HepG2 (cell line): ENCODE measurements around the gene TIGD6. TPM values are rescaled to one million over a fixed set of nuclear protein-coding genes. Genes with fewer than 3 reads are reported as not detected.

Experiments
- ATAC-seq: fragments of 200-7000 bp; cut with Tn5 transposase; 3 replicates; pipeline ENCODE4 v1.9.1; 2020; ENCODE audit warnings: mild to moderate bottlenecking, moderate library complexity
- BruUV-seq: library from RNA; stranded (reverse); fragments of 400-500 nt; replicated peaks from 2 replicates; lab custom pipeline; 2021; lab: Mats Ljungman, UMichigan
- CTCF ChIA-PET: fragments of 300-600 bp; formaldehyde crosslinking; extraction: SDS; loops from one replicate; lab custom pipeline; 2021; ENCODE audit warnings: low total read pairs, inconsistent platforms, low intra/inter-chr PET ratio; lab: Yijun Ruan, JAX
- POLR2A ChIA-PET: fragments of 350-600 bp; sonication (Branson Sonifier 250); formaldehyde crosslinking; loops from one replicate; lab custom pipeline; 2020; ENCODE audit warnings: antibody characterized with exemption, inconsistent platforms; lab: Yijun Ruan, JAX
- DNase-seq: peaks from one replicate; pipeline ENCODE4 v3.0.0-alpha.2; 2015; ENCODE audit warnings: low spot score
- FAIRE-seq: peaks from 3 replicates; lab custom pipeline; 2011; peaks lifted over from hg19 to GRCh38; lab: Jason Lieb, UNC
- H2AFZ ChIP-seq: one replicate; pipeline ENCODE4 v1.6.1; 2011; ENCODE audit warnings: low read length, inconsistent platforms
- H3K27ac ChIP-seq: fragments of 300-600 bp; 3 replicates; pipeline ENCODE4 v1.8.0; 2011; ENCODE audit warnings: mixed run types, mild to moderate bottlenecking, mixed read lengths, low read length, inconsistent platforms; ENCODE audit not compliant: insufficient read depth; ENCODE audit errors: extremely low read length
- H3K27me3 ChIP-seq, 2 experiments: fragments of 200-600 bp in 1 of 2; 2 replicates in 1 of 2; 3 replicates in 1 of 2; pipeline versions ENCODE4 v1.6.0 to v1.8.0; 2011; ENCODE audit warnings: low read length in 2 of 2, mild to moderate bottlenecking in 2 of 2, moderate library complexity in 2 of 2, inconsistent platforms in 1 of 2; ENCODE audit not compliant: insufficient read depth in 2 of 2, control insufficient read depth in 1 of 2
- H3K36me3 ChIP-seq, 2 experiments: fragments of 200-600 bp in 1 of 2; replicated peaks in 1 of 2; 2 replicates in 1 of 2; 3 replicates in 1 of 2; pipeline versions ENCODE4 v1.5.1 to v1.8.0; 2011; ENCODE audit warnings: low read length in 2 of 2, inconsistent platforms in 1 of 2; ENCODE audit not compliant: insufficient read depth in 2 of 2, control insufficient read depth in 1 of 2
- H3K4me1 ChIP-seq: 2 replicates; pipeline ENCODE4 v1.5.1; 2012; ENCODE audit warnings: low read length, inconsistent platforms; ENCODE audit not compliant: insufficient read depth
- H3K4me2 ChIP-seq: 2 replicates; pipeline ENCODE4 v1.6.0; 2011; ENCODE audit warnings: low read depth, low read length, inconsistent platforms
- H3K4me3 ChIP-seq, 3 experiments: fragments of 200-600 bp in 1 of 3; sonication (generic), shearing (Covaris generic) in 1 of 3; replicated peaks in 1 of 3; 2 replicates each; pipeline ENCODE4 v1.5.1; 2011 to 2016; ENCODE audit warnings: low read length in 3 of 3, inconsistent platforms in 2 of 3, low read depth in 2 of 3, mild to moderate bottlenecking in 2 of 3, control low read depth in 1 of 3, mixed read lengths in 1 of 3; ENCODE audit not compliant: insufficient read depth in 1 of 3
- H3K79me2 ChIP-seq: one replicate; pipeline ENCODE4 v1.6.1; 2011; ENCODE audit warnings: low read length, inconsistent platforms; ENCODE audit not compliant: insufficient read depth
- H3K9ac ChIP-seq: 2 replicates; pipeline ENCODE4 v1.6.0; 2011; ENCODE audit warnings: mild to moderate bottlenecking, low read depth, low read length, inconsistent platforms; ENCODE audit not compliant: insufficient read depth
- H3K9me3 ChIP-seq: 2 replicates; pipeline ENCODE4 v1.5.1; 2012; ENCODE audit warnings: mild to moderate bottlenecking, low read length
- H4K20me1 ChIP-seq: 2 replicates; pipeline ENCODE4 v1.6.0; 2011; ENCODE audit warnings: inconsistent platforms, mild to moderate bottlenecking, low read length, moderate library complexity; ENCODE audit not compliant: insufficient read depth
- AKAP8 ChIP-seq: sonication (generic); formaldehyde crosslinking; IDR thresholded peaks from 2 replicates; pipeline ENCODE4 v1.5.1; 2020; ENCODE audit warnings: mild to moderate bottlenecking, missing genetic modification reagents
- ATF4 ChIP-seq, 2 experiments: fragments of 450-650 bp in 1 of 2; sonication (generic) in 1 of 2; formaldehyde crosslinking; IDR thresholded peaks; 2 replicates each; pipeline versions ENCODE4 v1.5.0 to v1.8.0; 2020 to 2022; ENCODE audit warnings: mild to moderate bottlenecking in 1 of 2, missing genetic modification reagents in 1 of 2
- CENPX ChIP-seq: sonication (generic); formaldehyde crosslinking; IDR thresholded peaks from 2 replicates; pipeline ENCODE4 v1.9.0; 2021; ENCODE audit warnings: mild to moderate bottlenecking, missing genetic modification reagents, moderate library complexity
- KLF9 ChIP-seq: IDR thresholded peaks from 2 replicates; pipeline ENCODE4 v1.6.1; 2016; ENCODE audit warnings: low read depth
- MAFK ChIP-seq, 2 experiments: IDR thresholded peaks in 1 of 2; conservative IDR thresholded peaks in 1 of 2; 2 replicates each; pipeline ENCODE4 v1.6.1; 2011; ENCODE audit warnings: improper control_type of control experiment in 2 of 2, low read length in 2 of 2
- RERE ChIP-seq: IDR thresholded peaks from 2 replicates; pipeline ENCODE4 v1.6.1; 2016; ENCODE audit warnings: low read depth, missing genetic modification reagents, missing compliant biosample characterization
- TCF12 ChIP-seq, 2 experiments: fragments of 450-650 bp in 1 of 2; sonication (generic) in 1 of 2; formaldehyde crosslinking in 1 of 2; IDR thresholded peaks; 2 replicates each; pipeline versions ENCODE4 v1.6.1 to v1.8.0; 2017 to 2022; ENCODE audit warnings: antibody characterized with exemption in 1 of 2, mild to moderate bottlenecking in 1 of 2, missing genetic modification reagents in 1 of 2, moderate library complexity in 1 of 2
- THAP11 ChIP-seq: IDR thresholded peaks from 2 replicates; pipeline ENCODE4 v1.6.1; 2016; ENCODE audit warnings: missing biosample characterization, missing genetic modification reagents
- ZBTB7B ChIP-seq: sonication (generic); formaldehyde crosslinking; IDR thresholded peaks from 2 replicates; pipeline ENCODE4 v1.4.0; 2020; ENCODE audit warnings: missing genetic modification reagents
- ZFY ChIP-seq: sonication (generic); formaldehyde crosslinking; IDR thresholded peaks from 2 replicates; pipeline ENCODE4 v1.4.0; 2020; ENCODE audit warnings: missing genetic modification reagents
- ZMYM2 ChIP-seq: sonication (generic); formaldehyde crosslinking; IDR thresholded peaks from 2 replicates; pipeline ENCODE4 v1.8.0; 2022; ENCODE audit warnings: mild to moderate bottlenecking, missing genetic modification reagents
- ZNF180 ChIP-seq: sonication (generic); formaldehyde crosslinking; IDR thresholded peaks from 2 replicates; pipeline ENCODE4 v1.4.0; 2020; ENCODE audit warnings: low read depth, missing genetic modification reagents, borderline replicate concordance
- ZNF30 ChIP-seq: sonication (generic); formaldehyde crosslinking; IDR thresholded peaks from 2 replicates; pipeline ENCODE4 v1.5.0; 2020; ENCODE audit warnings: mild to moderate bottlenecking, missing genetic modification reagents
- ZNF337 ChIP-seq: sonication (generic); formaldehyde crosslinking; IDR thresholded peaks from 2 replicates; pipeline ENCODE4 v1.5.1; 2020; ENCODE audit warnings: missing genetic modification reagents, low read depth, mild to moderate bottlenecking, borderline replicate concordance
- ZNF770 ChIP-seq: sonication (generic); formaldehyde crosslinking; IDR thresholded peaks from 2 replicates; pipeline ENCODE4 v1.5.0; 2020; ENCODE audit warnings: mild to moderate bottlenecking, missing genetic modification reagents
- ZNF83 ChIP-seq: sonication (generic); formaldehyde crosslinking; IDR thresholded peaks from 2 replicates; pipeline ENCODE4 v1.4.0; 2020; ENCODE audit warnings: missing genetic modification reagents, mild to moderate bottlenecking, borderline replicate concordance
- WGBS: methylation state at CpG from one replicate; pipeline ENCODE4 v1.1.6; 2017; ENCODE audit warnings: low lambda C conversion rate; 5-methylcytosine and 5-hydroxymethylcytosine counted together
- in situ Hi-C: cut with HindIII; loops from 2 replicates; pipeline ENCODE4 v1.10.0; 2017; ENCODE audit warnings: low pct_unique_long_range_greater_than_20kb; ENCODE audit not compliant: extremely low pct_ligation_motif_present
- intact Hi-C: fragments of 100-400 bp; cut with micrococcal nuclease; formaldehyde crosslinking; loops from one replicate; pipeline ENCODE4 v1.10.0; 2022; ENCODE audit not compliant: unreplicated experiment
- polyA plus RNA-seq, 8 experiments: library from polyadenylated mRNA; depleted of rRNA in 3 of 8; stranded (reverse) in 7 of 8; unstranded in 1 of 8; fragments of >200 nt; fragmentation: Illumina TruSeq in 4 of 8; extraction: Trizol in 4 of 8; gene quantifications; 2 replicates each; pipeline versions ENCODE4 v1.2.1 to v1.2.3, GENCODE V29; 2011 to 2016; ENCODE audit warnings: low read depth in 4 of 8, missing spikeins in 1 of 8, mixed read lengths in 1 of 8; ENCODE audit not compliant: insufficient read depth in 1 of 8
- total RNA-seq, 5 experiments: library from RNA; depleted of rRNA; stranded (reverse); fragments of >200 nt; fragmentation: Illumina TruSeq; extraction: Trizol; gene quantifications; 2 replicates each; pipeline ENCODE4 v1.2.3, GENCODE V29; 2016; ENCODE audit warnings: low read depth in 1 of 5

TIGD6 gene
- total and polyA plus RNA-seq, 2 of the 13 experiments (the other 11 are each of a cell fraction or from before 2014, with no cell fraction given), result 2.1 to 2.9 TPM

GRCh38 chr5:150017226-150018005, 17.0 kb upstream of the TIGD6 start:
- POLR2A ChIA-PET, result interaction anchor here (1.4 kb wide), 1 partner anchor 9 kb away, joined by 6 read pairs; no protein-coding TSS in a partner anchor
- no peaks in the 10 kb centered on the region for H4K20me1 ChIP-seq
- TF ChIP-seq TCF12 (IDR thresholded peaks at IDR 0.05) (no peak), TCF12 (CRISPR knock-in tag; IDR thresholded peaks at IDR 0.05) (no peak), ZNF83 (CRISPR knock-in tag) (no peak), CENPX (CRISPR knock-in tag) (no peak), AKAP8 (CRISPR knock-in tag) (no peak), THAP11 (CRISPR knock-in tag) (no peak), RERE (CRISPR knock-in tag) (no peak), ZNF770 (CRISPR knock-in tag) (no peak), ZBTB7B (CRISPR knock-in tag) (no peak), ATF4 (CRISPR knock-in tag; IDR thresholded peaks at IDR 0.05) (no peak), ZNF180 (no peak), MAFK (conservative IDR thresholded peaks at IDR 0.05 in 1 of 2, IDR thresholded peaks at IDR 0.05 in 1 of 2; ENCODE audit: low read length in 2 of 2) (no peak), ZNF337 (CRISPR knock-in tag) (no peak), ZNF30 (CRISPR knock-in tag) (no peak), ZFY (CRISPR knock-in tag) (no peak), ZMYM2 (no peak), KLF9 (CRISPR knock-in tag) (no peak)

More at GRCh38 chr5:150017226-150018005, 17.0 kb upstream of the TIGD6 start:
- Histone ChIP-seq H3K27me3 (no peaks in the 10 kb centered on the region), H3K36me3 (peaks cover 38 to 83% of the 10 kb centered on the region in 2 experiments), H2AFZ (no peak overlapping the region), H3K9me3 (peaks cover 8% of the 10 kb centered on the region; the same call in 1 of the 2 replicates), H3K9ac (no peak overlapping the region), H3K4me2 (no peak overlapping the region), H3K4me3 (no peak overlapping the region), H3K79me2 (peaks cover 4% of the 10 kb centered on the region), H3K27ac (no peak overlapping the region), H3K4me1 (peaks cover 22% of the 10 kb centered on the region)
- ATAC-seq (no peak), FAIRE-seq (no peak), DNase-seq (no peak)
- CTCF ChIA-PET, result no interaction called here
- intact Hi-C loops, result no loop called here
- WGBS, result 90% methylated on average over 6 of the region's 6 CpGs
- BruUV-seq, result no TSS peak
- in situ Hi-C loops, result no loop called here
